ENCODE results near the gene PCDH15. TPM values are rescaled to one million over a fixed set of nuclear protein-coding genes. Genes with fewer than 3 reads are reported as not detected.

PCDH15 gene
- total RNA-seq, 1 experiment from 2014 or later, result 0.61 TPM

- no peak for TF ChIP-seq CTCF (conservative IDR thresholded peaks at IDR 0.05)
- no CpG with 5 or more reads among the region's 5 CpGs for WGBS (ENCODE audit: extremely low coverage, insufficient read length, low lambda C conversion rate)
These were observed 790.6 kb downstream of the PCDH15 start for GRCh38 chr10:54010337-54010933.

More at GRCh38 chr10:54010337-54010933, 790.6 kb downstream of the PCDH15 start:
- Histone ChIP-seq H3K23ac (ENCODE audit: insufficient read length, low read depth, low read length) (no peak overlapping the region), H2AK5ac (ENCODE audit: insufficient read length, low read length) (no peak overlapping the region), H3K9me3 (ENCODE audit: control insufficient read depth, low read depth, low read length) (no peaks in the 10 kb centered on the region), H4K5ac (ENCODE audit: insufficient read length, low read depth, low read length) (no peak overlapping the region), H4K20me1 (ENCODE audit: control insufficient read depth, insufficient read depth, insufficient read length) (no peaks in the 10 kb centered on the region), H2BK120ac (ENCODE audit: low read depth, low read length, poor library complexity, severe bottlenecking) (no peak overlapping the region), H3K27me3 (ENCODE audit: insufficient read depth, low read length) (no peaks in the 10 kb centered on the region), H4K91ac (ENCODE audit: insufficient read length, low read depth, low read length) (no peak overlapping the region), H3K14ac (ENCODE audit: insufficient read depth, low read length) (peak overlapping the region; percentile 46; the same call in 1 of the 2 replicates), H3K4me1 (ENCODE audit: insufficient read depth, low read length) (no peaks in the 10 kb centered on the region), H3T11ph (ENCODE audit: low read length) (no peak overlapping the region), H2BK5ac (ENCODE audit: insufficient read length, low read length) (no peak overlapping the region), H3K27ac (ENCODE audit: insufficient read length, low read depth, low read length) (no peak overlapping the region), H3K79me1 (ENCODE audit: insufficient read depth, low read depth, low read length, poor library complexity, severe bottlenecking) (no peaks in the 10 kb centered on the region), H3K4me2 (ENCODE audit: insufficient read depth, insufficient read length, low read length) (no peak overlapping the region), H3K9ac (ENCODE audit: extremely low read depth, insufficient read length, low read length) (no peak overlapping the region), H3K56ac (ENCODE audit: insufficient read length, low read depth, low read length) (no peak overlapping the region), H2BK12ac (ENCODE audit: insufficient read length, low read depth, low read length) (no peak overlapping the region), H2BK15ac (ENCODE audit: low read depth, low read length) (0 out of 2 replicates have a peak overlapping the region, but pooled peaks have one; percentile 31), H3K23me2 (ENCODE audit: insufficient read length, low read depth, low read length, poor library complexity, severe bottlenecking) (no peaks in the 10 kb centered on the region), H3K79me2 (ENCODE audit: insufficient read depth, low read length) (no peaks in the 10 kb centered on the region), H2AFZ (ENCODE audit: low read length) (no peak overlapping the region), H4K8ac (replicated peaks; ENCODE audit: insufficient read length, low read depth, low read length) (peak overlapping the region; percentile 55), H3K4ac (ENCODE audit: low read depth, low read length) (no peak overlapping the region), H3K18ac (ENCODE audit: insufficient read length, low read depth, low read length) (no peak overlapping the region), H2BK20ac (ENCODE audit: low read depth, low read length, poor library complexity, severe bottlenecking) (no peak overlapping the region)
- no peak overlapping the region for H3K27ac Mint-ChIP-seq
- H3K4me1 Mint-ChIP-seq, result no peaks in the 10 kb centered on the region
- H3K27me3 Mint-ChIP-seq (ENCODE audit: low read depth), result no peaks in the 10 kb centered on the region
- H3K9me3 Mint-ChIP-seq, result peaks cover 5% of the 10 kb centered on the region in 2 experiments; a peak in 3 of 5 replicates
- peak; percentile 17 for DNase-seq
- no peak overlapping the region for H3K4me3 Mint-ChIP-seq
- peaks cover 0 to 10% (median 0%) of the 10 kb centered on the region in 3 experiments; a peak in 1 of 7 replicates for H3K36me3 Mint-ChIP-seq (ENCODE audit: insufficient read depth in 1 of 3, low read depth in 3 of 3)

Measured in H9 (cell line).